OCI-LY3 (cell line): ENCODE results near the gene YPEL1.

ENCODE experiments used
- EZH2phosphoT487 ChIP-seq: fragments of 200-600 bp; shearing (Covaris generic); IDR thresholded peaks from 2 replicates; pipeline ENCODE4 v1.6.1; 2018; ENCODE audit warnings: antibody characterized with exemption, mixed run types, low read depth
- TF ChIP-seq, protein P1 (sequence below): fragments of 200-600, 300-600 bp; sonication (generic); IDR thresholded peaks from 2 replicates; pipeline ENCODE4 v1.5.1; 2014; ENCODE audit warnings: antibody characterized with exemption, low read length, low read depth

DNA sequence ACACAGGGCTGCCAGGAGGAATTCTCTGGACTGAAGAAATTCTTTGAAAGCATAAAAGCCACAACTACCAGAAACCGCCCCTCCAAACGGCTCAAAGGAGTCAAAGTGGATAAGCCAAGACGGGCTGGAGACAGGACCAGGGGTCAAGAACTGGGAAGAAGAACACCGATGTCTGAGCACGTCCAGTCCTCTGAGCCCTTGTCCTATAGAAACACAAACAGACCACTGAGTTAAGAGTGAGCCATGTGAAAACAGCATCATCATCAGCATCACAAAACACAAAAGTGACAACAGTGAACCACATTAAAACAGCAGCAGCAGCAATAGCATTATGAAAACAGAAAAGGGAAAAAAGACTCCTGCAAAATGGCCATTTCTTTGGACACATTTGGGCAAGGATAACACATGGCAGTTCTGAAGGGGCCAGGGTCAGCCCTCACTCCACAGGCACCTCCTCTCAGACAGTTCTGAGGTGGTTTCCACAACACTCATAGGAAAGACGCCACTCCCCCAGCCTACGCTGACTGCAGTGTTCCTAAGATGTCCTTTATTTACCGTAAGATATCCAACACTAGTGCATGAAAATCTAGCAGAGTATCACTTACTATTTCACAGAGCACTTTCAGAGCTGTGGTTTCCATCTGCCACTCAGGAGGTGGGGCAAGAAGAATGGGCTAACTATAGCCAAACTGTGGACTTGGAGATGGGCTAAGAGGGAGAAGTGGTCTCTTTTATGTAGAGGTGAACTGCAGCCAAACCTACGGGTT lies 28.6 kb upstream of the YPEL1 start:
- TF ChIP-seq, protein P1, sequence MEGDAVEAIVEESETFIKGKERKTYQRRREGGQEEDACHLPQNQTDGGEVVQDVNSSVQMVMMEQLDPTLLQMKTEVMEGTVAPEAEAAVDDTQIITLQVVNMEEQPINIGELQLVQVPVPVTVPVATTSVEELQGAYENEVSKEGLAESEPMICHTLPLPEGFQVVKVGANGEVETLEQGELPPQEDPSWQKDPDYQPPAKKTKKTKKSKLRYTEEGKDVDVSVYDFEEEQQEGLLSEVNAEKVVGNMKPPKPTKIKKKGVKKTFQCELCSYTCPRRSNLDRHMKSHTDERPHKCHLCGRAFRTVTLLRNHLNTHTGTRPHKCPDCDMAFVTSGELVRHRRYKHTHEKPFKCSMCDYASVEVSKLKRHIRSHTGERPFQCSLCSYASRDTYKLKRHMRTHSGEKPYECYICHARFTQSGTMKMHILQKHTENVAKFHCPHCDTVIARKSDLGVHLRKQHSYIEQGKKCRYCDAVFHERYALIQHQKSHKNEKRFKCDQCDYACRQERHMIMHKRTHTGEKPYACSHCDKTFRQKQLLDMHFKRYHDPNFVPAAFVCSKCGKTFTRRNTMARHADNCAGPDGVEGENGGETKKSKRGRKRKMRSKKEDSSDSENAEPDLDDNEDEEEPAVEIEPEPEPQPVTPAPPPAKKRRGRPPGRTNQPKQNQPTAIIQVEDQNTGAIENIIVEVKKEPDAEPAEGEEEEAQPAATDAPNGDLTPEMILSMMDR: no peak
- TF ChIP-seq EZH2phosphoT487: no peak
